Measurements from ENCODE around the gene ARRB2. TPM values are rescaled to one million over a fixed set of nuclear protein-coding genes. Genes with fewer than 3 reads are reported as not detected.
A peak's percentile ranks its signal among the peaks of the same experiment; 100 is the strongest.
"Not testable (repeated sequence)": the region's sequence is repeated elsewhere in the genome, so short reads cannot be mapped to it uniquely, and the experiment has no call there.

Gene ARRB2
- total RNA-seq, 1 donor from 2014 or later: 33.3 TPM

DNA sequence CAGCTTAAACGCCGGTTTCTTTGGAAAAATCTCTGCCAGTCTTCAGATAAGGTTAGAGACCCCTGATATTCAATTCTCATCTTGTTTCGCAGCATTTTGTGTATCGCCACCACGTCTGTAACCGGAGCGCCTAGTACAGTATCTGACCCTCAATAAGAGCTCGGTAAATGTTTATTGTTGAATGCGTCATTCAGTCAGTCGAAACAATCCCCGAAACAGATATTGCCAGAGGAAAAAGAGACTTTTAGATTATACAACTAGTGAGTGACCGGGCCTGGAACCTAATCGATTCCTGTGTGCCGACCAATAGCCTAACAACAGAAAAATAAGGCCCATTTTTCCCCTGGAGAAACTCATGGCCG, 7.1 kb upstream of the ARRB2 start:
- H3K4me1 Mint-ChIP-seq: peaks cover 36% of the 10 kb centered on the region
- peak overlapping the region; percentile 93 for H3K4me3 Mint-ChIP-seq
- H3K27me3 Mint-ChIP-seq (ENCODE audit: insufficient read depth, low read depth): peaks cover 2% of the 10 kb centered on the region
- Histone ChIP-seq H3K9me3 (ENCODE audit: low read depth) (no peaks in the 10 kb centered on the region), H2AFZ (replicated peaks) (peak overlapping the region; percentile 77), H3K4me1 (peaks cover 19% of the 10 kb centered on the region), H4K20me1 (ENCODE audit: low read depth) (peaks cover 38% of the 10 kb centered on the region), H3K36me3 (no peaks in the 10 kb centered on the region), H3K4me3 (peak overlapping the region; percentile 98), H3K9ac (peak overlapping the region; percentile 94), H3K79me2 (ENCODE audit: low read depth) (peaks cover 63% of the 10 kb centered on the region), H3K27me3 (no peaks in the 10 kb centered on the region), H3F3A (ENCODE audit: low read depth) (peaks cover 36% of the 10 kb centered on the region), H3K4me2 (peak overlapping the region; percentile 100), H3K27ac (no peak overlapping the region)
- no peak overlapping the region for H3K27ac Mint-ChIP-seq
- no peaks in the 10 kb centered on the region for H3K36me3 Mint-ChIP-seq
- H3K9me3 Mint-ChIP-seq: no peaks in the 10 kb centered on the region
- TF ChIP-seq EZH2phosphoT487 (IDR thresholded peaks at IDR 0.05): no peak
- no peak for TF ChIP-seq CTCF (IDR thresholded peaks at IDR 0.05)
- TF ChIP-seq EZH2 (IDR thresholded peaks at IDR 0.05): no peak
- DNase-seq (ENCODE audit: low spot score): no peak

DNA sequence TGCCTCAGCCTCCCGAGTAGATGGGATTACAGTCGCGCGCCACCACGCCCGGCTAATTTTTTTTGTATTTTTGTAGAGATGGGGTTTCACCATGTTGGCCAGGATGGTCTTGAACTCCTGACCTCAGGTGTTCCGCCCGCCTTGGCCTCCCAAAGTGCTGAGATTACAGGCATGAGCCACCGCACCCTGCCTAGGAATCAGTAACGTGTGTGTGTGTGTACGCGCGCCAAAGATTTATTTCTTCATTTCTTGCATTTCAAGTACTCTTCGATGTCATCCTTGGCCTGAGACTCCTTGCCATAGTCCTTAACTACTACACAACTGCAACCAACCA, 5.9 kb upstream of the ARRB2 start:
- not testable (repeated sequence) for DNase-seq (ENCODE audit: low spot score); H3K27ac ChIP-seq; H3K27me3 Mint-ChIP-seq (ENCODE audit: insufficient read depth, low read depth); H3K9me3 ChIP-seq (ENCODE audit: low read depth); H3K9me3 Mint-ChIP-seq; H3K36me3 Mint-ChIP-seq; H3K27me3 ChIP-seq; H3K36me3 ChIP-seq
- H3K4me1 Mint-ChIP-seq: peaks cover 36% of the 10 kb centered on the region
- H3K4me3 Mint-ChIP-seq: peak overlapping the region; percentile 93
- peaks cover 51% of the 10 kb centered on the region for H3K79me2 ChIP-seq (ENCODE audit: low read depth)
- H3K4me3 ChIP-seq: peak overlapping the region; percentile 98
- H3K4me1 ChIP-seq: peaks cover 19% of the 10 kb centered on the region
- peaks cover 32% of the 10 kb centered on the region for H4K20me1 ChIP-seq (ENCODE audit: low read depth)
- H2AFZ ChIP-seq (replicated peaks): peak overlapping the region; percentile 66
- peak overlapping the region; percentile 100 for H3K4me2 ChIP-seq
- H3K27ac Mint-ChIP-seq: peak overlapping the region; percentile 93
- peak overlapping the region; percentile 34 for H3K9ac ChIP-seq
- peaks cover 39% of the 10 kb centered on the region for H3F3A ChIP-seq (ENCODE audit: low read depth)

GRCh38 chr17:4704991-4705390, 5.4 kb upstream of the ARRB2 start:
- Histone ChIP-seq H3K27me3 (no peaks in the 10 kb centered on the region), H3K27ac (no peak overlapping the region), H3K9ac (no peak overlapping the region), H4K20me1 (ENCODE audit: low read depth) (peaks cover 30% of the 10 kb centered on the region), H3K4me2 (peak overlapping the region; percentile 100), H3K4me1 (peaks cover 21% of the 10 kb centered on the region), H3K79me2 (ENCODE audit: low read depth) (peaks cover 47% of the 10 kb centered on the region), H3K9me3 (ENCODE audit: low read depth) (no peaks in the 10 kb centered on the region), H3K4me3 (peak overlapping the region; percentile 98), H3F3A (ENCODE audit: low read depth) (peaks cover 42% of the 10 kb centered on the region), H3K36me3 (no peaks in the 10 kb centered on the region), H2AFZ (replicated peaks) (no peak overlapping the region)
- H3K27me3 Mint-ChIP-seq (ENCODE audit: insufficient read depth, low read depth): peaks cover 4% of the 10 kb centered on the region
- TF ChIP-seq EZH2 (IDR thresholded peaks at IDR 0.05) (no peak), EZH2phosphoT487 (IDR thresholded peaks at IDR 0.05) (no peak), CTCF (IDR thresholded peaks at IDR 0.05) (no peak)
- peaks cover 40% of the 10 kb centered on the region for H3K4me1 Mint-ChIP-seq
- no peak for DNase-seq (ENCODE audit: low spot score)
- H3K27ac Mint-ChIP-seq: peak overlapping the region; percentile 25
- no peaks in the 10 kb centered on the region for H3K9me3 Mint-ChIP-seq
- no peaks in the 10 kb centered on the region for H3K36me3 Mint-ChIP-seq
- H3K4me3 Mint-ChIP-seq: peak overlapping the region; percentile 93

GRCh38 chr17:4706121-4706520, 4.3 kb upstream of the ARRB2 start:
- Histone ChIP-seq H3K79me2 (ENCODE audit: low read depth) (peaks cover 41% of the 10 kb centered on the region), H3K4me2 (no peak overlapping the region), H3K27ac (no peak overlapping the region), H4K20me1 (ENCODE audit: low read depth) (peaks cover 24% of the 10 kb centered on the region), H3K27me3 (no peaks in the 10 kb centered on the region), H2AFZ (replicated peaks) (no peak overlapping the region), H3K9ac (no peak overlapping the region), H3K4me3 (no peak overlapping the region), H3K4me1 (peaks cover 21% of the 10 kb centered on the region), H3K36me3 (no peaks in the 10 kb centered on the region), H3F3A (ENCODE audit: low read depth) (peaks cover 36% of the 10 kb centered on the region), H3K9me3 (ENCODE audit: low read depth) (no peaks in the 10 kb centered on the region)
- peaks cover 4% of the 10 kb centered on the region for H3K27me3 Mint-ChIP-seq (ENCODE audit: insufficient read depth, low read depth)
- H3K36me3 Mint-ChIP-seq: no peaks in the 10 kb centered on the region
- no peak for TF ChIP-seq EZH2phosphoT487 (IDR thresholded peaks at IDR 0.05)
- TF ChIP-seq EZH2 (IDR thresholded peaks at IDR 0.05): no peak
- no peak for TF ChIP-seq CTCF (IDR thresholded peaks at IDR 0.05)
- DNase-seq (ENCODE audit: low spot score): no peak
- no peaks in the 10 kb centered on the region for H3K9me3 Mint-ChIP-seq
- H3K27ac Mint-ChIP-seq: peak overlapping the region; percentile 0
- H3K4me3 Mint-ChIP-seq: peak overlapping the region; percentile 48
- peaks cover 42% of the 10 kb centered on the region for H3K4me1 Mint-ChIP-seq

Data from neural progenitor cell (in vitro differentiated cells).